HG02870 (cell line): ENCODE results near the gene SUPT7L.

Source experiments
- ATAC-seq: cut with Tn5 transposase; IDR thresholded peaks from one replicate; pipeline ENCODE4 v1.9.1; 2021; ENCODE audit warnings: mild to moderate bottlenecking, moderate library complexity; ENCODE audit not compliant: unreplicated experiment

Gene SUPT7L

GRCh38 chr2:27663285-27664153 is at the start of gene SUPT7L, which contains the start of gene SLC4A1AP:
Gene SUPT7L, minus strand, starts transcription at chr2:27663614. Its CDS starts 1,422 bp downstream, at chr2:27662192.
Gene SLC4A1AP, plus strand, starts transcription at chr2:27663889. Its CDS starts 26 bp downstream, at chr2:27663915.
- peak; percentile 73 for ATAC-seq

- ATAC-seq: no peak
Measured at GRCh38 chr2:27713201-27713600, 49.8 kb upstream of the SUPT7L start.

GRCh38 chr2:27712522-27712921 is 49.1 kb upstream of the SUPT7L start:
- no peak for ATAC-seq

DNA sequence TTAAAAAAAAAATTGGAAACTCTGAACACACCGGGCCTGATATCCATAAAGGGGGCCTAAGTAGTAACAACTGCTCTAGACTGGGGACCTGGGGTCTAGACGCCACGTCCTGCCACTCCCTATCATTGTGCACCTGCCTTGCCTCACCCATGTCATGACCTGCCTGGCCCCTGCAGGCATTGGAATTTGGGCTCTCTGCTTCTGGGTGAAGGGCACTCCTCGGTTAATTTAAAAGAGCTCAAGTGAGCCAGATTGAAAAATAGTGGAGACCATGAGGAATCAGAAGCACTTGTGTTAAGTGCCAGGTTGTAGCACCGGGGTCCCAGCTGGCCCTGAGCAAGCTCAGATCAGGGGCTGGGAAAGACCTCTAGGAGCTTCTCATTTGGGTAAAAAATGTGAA is 48.4 kb upstream of the SUPT7L start:
- no peak for ATAC-seq

DNA sequence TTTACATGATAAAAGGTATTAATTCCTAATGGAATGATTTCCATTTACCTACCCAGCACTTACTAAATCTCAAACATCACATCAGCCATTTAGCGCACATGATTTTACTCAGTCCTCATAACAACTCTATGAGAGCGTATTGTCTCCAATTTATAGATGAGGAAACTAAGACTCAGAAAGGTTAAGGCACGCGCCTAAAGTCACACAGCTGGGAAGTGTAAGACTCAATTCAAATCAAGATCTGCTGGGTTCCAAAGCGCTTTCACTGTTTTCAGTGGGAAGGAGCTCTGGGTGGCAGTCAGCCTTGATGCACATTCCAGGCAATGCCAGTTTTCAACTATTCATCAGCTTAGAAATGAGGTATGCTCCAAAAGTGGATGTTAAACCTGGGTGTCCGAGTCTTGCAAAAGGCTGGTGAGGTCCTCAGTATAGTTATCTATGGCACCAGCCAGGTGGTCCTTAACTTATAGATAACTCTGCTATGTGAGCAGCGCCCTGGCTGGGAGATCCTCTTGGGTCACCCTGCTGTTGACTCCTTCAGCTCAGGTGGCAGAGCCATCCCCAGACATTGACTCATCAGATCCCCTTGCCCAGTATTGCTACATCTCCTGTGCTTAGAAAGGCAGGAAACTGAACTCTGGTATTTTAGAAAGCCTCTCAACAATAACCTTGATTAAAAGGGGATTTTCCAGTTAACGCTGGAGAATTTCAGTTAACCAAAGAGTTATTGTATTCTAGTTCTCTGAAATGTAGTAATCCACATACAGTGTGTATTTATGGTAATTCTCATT is 47.4 kb upstream of the SUPT7L start:
- no peak for ATAC-seq

- ATAC-seq: no peak
Measured at GRCh38 chr2:27709960-27710575, 46.7 kb upstream of the SUPT7L start.

DNA sequence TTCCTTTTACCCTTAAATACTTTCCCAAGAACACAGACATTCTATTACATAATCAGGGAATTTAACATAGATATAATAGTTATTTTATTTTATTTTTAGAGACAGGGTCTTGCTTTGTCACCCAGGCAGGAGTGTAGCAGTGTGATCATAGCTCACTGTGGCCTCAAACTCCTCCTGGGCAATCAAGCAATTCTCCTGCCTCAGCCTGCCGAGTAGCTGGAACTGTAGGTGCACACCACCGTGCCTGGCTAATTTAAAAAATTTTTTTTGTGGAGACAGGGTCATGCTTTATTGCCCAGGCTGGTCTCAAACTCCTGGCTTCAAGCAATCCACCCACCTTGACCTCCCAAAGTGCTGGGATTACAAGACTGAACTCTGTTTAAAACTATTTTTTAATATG is 45.9 kb upstream of the SUPT7L start:
- no peak for ATAC-seq

- ATAC-seq: no peak
Measured at GRCh38 chr2:27708666-27709065, 45.3 kb upstream of the SUPT7L start.

DNA sequence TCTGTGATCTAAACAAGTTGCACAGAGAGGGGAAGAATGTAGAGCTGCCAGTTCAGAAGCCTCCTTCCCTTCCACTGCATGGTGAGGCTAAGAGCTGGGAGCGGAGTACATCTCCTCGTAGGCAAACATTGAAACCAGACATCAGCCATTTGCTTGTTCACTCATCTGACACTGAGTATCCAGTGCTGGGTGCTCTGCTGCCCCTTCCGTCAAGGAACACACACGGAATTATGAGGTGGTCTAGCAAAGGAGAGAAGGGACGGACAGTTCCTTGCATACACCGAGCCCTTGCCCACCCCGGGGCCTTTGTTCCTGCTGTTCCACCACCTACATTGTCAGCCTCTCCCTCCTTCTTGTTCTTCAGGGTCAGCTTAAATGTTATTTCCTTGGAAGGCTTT is 44.8 kb upstream of the SUPT7L start:
- ATAC-seq: no peak

- no peak for ATAC-seq
Measured at GRCh38 chr2:27707462-27708256, 44.2 kb upstream of the SUPT7L start.

DNA sequence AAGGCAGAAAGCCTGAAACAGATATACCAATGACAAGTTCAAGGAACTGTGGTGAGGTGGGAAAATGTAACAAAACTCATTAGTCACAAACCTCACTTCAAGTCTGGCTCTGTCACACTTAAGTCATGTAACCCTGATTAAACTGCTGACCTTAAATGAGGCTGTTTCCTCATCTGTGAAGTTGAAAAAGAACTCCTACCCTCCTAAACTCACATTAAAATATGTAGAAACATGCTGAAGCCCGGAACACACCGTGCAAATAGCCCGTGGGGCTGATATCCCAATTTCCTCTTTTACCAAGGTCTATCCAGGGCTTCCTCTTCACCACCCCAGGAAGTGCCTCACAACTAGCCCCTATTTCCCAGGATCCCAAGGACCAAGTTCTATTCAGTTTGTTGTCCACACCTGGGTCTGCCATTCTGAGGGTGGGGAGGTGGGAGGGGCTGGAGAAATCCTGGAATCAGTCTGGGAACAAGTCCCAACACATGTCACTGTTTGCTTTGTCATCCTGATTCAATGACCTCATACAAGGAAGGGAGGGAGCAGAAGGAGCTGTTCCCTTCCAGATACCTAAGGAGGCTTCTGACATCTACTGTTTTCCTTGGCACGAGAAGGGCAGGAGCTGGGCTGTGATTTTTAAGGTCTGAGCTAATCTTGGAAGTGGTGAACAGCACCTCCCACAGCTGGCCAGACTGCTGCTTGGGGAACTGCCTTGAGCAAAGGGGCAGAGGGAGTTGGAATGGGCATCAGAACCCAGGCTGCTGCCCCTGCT is 42.6 kb upstream of the SUPT7L start:
- ATAC-seq: no peak

GRCh38 chr2:27704342-27704876 is 41.0 kb upstream of the SUPT7L start:
- ATAC-seq: no peak

- no peak for ATAC-seq
Measured at GRCh38 chr2:27703638-27704341, 40.4 kb upstream of the SUPT7L start.

- ATAC-seq: no peak
Measured at GRCh38 chr2:27702302-27702701, 38.9 kb upstream of the SUPT7L start.

- no peak for ATAC-seq
Measured at GRCh38 chr2:27701676-27702075, 38.3 kb upstream of the SUPT7L start.

GRCh38 chr2:27697660-27698059 is 34.2 kb upstream of the SUPT7L start:
- no peak for ATAC-seq

GRCh38 chr2:27690052-27690451 is 26.6 kb upstream of the SUPT7L start:
- no peak for ATAC-seq

GRCh38 chr2:27689424-27689823 is 26.0 kb upstream of the SUPT7L start:
- no peak for ATAC-seq

- ATAC-seq: no peak
Measured at GRCh38 chr2:27687232-27687631, 23.8 kb upstream of the SUPT7L start.
